ENCODE results near the gene TSPAN33. TPM values are rescaled to one million over a fixed set of nuclear protein-coding genes. Genes with fewer than 3 reads are reported as not detected.

TSPAN33 gene
- total RNA-seq, 2 experiments from 2014 or later: 14.6 to 44.8 TPM

- CTCF ChIA-PET (ENCODE audit: unreplicated experiment): interaction anchor here (0.6 to 1.2 kb wide), 10 partner anchors 9 to 50 kb away, joined by 3 to 10 read pairs (median 4); no protein-coding TSS in a partner anchor
- Histone ChIP-seq H3K27ac (ENCODE audit: low read depth, low read length, poor library complexity, severe bottlenecking) (no peak overlapping the region), H3K4me3 (ENCODE audit: low read depth, low read length, poor library complexity, severe bottlenecking) (no peak overlapping the region), H3K4me1 (ENCODE audit: insufficient read depth, low read length, poor library complexity, severe bottlenecking) (peaks cover 51% of the 10 kb centered on the region), H3K9me3 (ENCODE audit: low read length) (no peaks in the 10 kb centered on the region), H3K36me3 (ENCODE audit: insufficient read depth, low read length) (peaks cover 50% of the 10 kb centered on the region), H2AFZ (ENCODE audit: low read length) (no peak overlapping the region), H4K20me1 (ENCODE audit: insufficient read depth, low read length) (no peaks in the 10 kb centered on the region), H3K79me2 (ENCODE audit: insufficient read depth, low read depth, low read length) (no peaks in the 10 kb centered on the region), H3K4me2 (ENCODE audit: low read length) (no peak overlapping the region), H3K9me2 (ENCODE audit: insufficient read depth, low read length) (no peaks in the 10 kb centered on the region)
- no TSS peak for BruUV-seq (replicated peaks)
- TF ChIP-seq EZH2phosphoT487 (IDR thresholded peaks at IDR 0.05; ENCODE audit: borderline replicate concordance, low read depth, low read length) (no peak), CTCF (conservative IDR thresholded peaks at IDR 0.05; ENCODE audit: low read length) (peak; percentile 98)
- intact Hi-C loops (cut with micrococcal nuclease; ENCODE audit: unreplicated experiment): loop anchor here (1.0 to 2.0 kb wide), 2 partner anchors 46 to 69 kb away; no protein-coding TSS in a partner anchor
- peak; percentile 69 for DNase-seq (ENCODE audit: low spot score)
- POLR2A ChIA-PET: interaction anchor here (0.5 to 1.5 kb wide), 6 partner anchors 9 to 344 kb away, joined by 3 to 4 read pairs (median 3); no protein-coding TSS in a partner anchor
These were observed 19.5 kb downstream of the TSPAN33 start for GRCh38 chr7:129163875-129164544.

GRCh38 chr7:129166745-129167144, 22.2 kb downstream of the TSPAN33 start:
- H3K4me2 ChIP-seq (ENCODE audit: low read length): peak overlapping the region; percentile 21
- H3K9me3 ChIP-seq (ENCODE audit: low read length): no peaks in the 10 kb centered on the region
- POLR2A ChIA-PET: interaction anchor here (1.1 to 1.6 kb wide), 3 partner anchors 9 to 23 kb away, joined by 3 to 4 read pairs (median 4); partner anchors contain the start of gene TSPAN33
- H3K79me2 ChIP-seq (ENCODE audit: insufficient read depth, low read depth, low read length): no peaks in the 10 kb centered on the region
- no peak overlapping the region for H3K27ac ChIP-seq (ENCODE audit: low read depth, low read length, poor library complexity, severe bottlenecking)
- no TSS peak for BruUV-seq (replicated peaks)
- peak; percentile 41 for DNase-seq (ENCODE audit: low spot score)
- no peak overlapping the region for H3K4me3 ChIP-seq (ENCODE audit: low read depth, low read length, poor library complexity, severe bottlenecking)
- no peak overlapping the region for H2AFZ ChIP-seq (ENCODE audit: low read length)
- peaks cover 42% of the 10 kb centered on the region for H3K4me1 ChIP-seq (ENCODE audit: insufficient read depth, low read length, poor library complexity, severe bottlenecking)
- intact Hi-C loops (cut with micrococcal nuclease; ENCODE audit: unreplicated experiment): no loop called here
- no peaks in the 10 kb centered on the region for H4K20me1 ChIP-seq (ENCODE audit: insufficient read depth, low read length)
- TF ChIP-seq CTCF (conservative IDR thresholded peaks at IDR 0.05; ENCODE audit: low read length) (no peak), EZH2phosphoT487 (IDR thresholded peaks at IDR 0.05; ENCODE audit: borderline replicate concordance, low read depth, low read length) (no peak)
- CTCF ChIA-PET (ENCODE audit: unreplicated experiment): no interaction called here
- no peaks in the 10 kb centered on the region for H3K9me2 ChIP-seq (ENCODE audit: insufficient read depth, low read length)
- peaks cover 48% of the 10 kb centered on the region for H3K36me3 ChIP-seq (ENCODE audit: insufficient read depth, low read length)

- H3K36me3 ChIP-seq (ENCODE audit: insufficient read depth, low read length): peaks cover 41% of the 10 kb centered on the region
These were observed 23.3 kb downstream of the TSPAN33 start for GRCh38 chr7:129167817-129168216.

More at GRCh38 chr7:129167817-129168216, 23.3 kb downstream of the TSPAN33 start:
- Histone ChIP-seq H3K9me2 (ENCODE audit: insufficient read depth, low read length) (no peaks in the 10 kb centered on the region), H3K27ac (ENCODE audit: low read depth, low read length, poor library complexity, severe bottlenecking) (no peak overlapping the region), H3K4me1 (ENCODE audit: insufficient read depth, low read length, poor library complexity, severe bottlenecking) (peaks cover 31% of the 10 kb centered on the region), H4K20me1 (ENCODE audit: insufficient read depth, low read length) (no peaks in the 10 kb centered on the region), H3K4me3 (ENCODE audit: low read depth, low read length, poor library complexity, severe bottlenecking) (no peak overlapping the region), H3K79me2 (ENCODE audit: insufficient read depth, low read depth, low read length) (no peaks in the 10 kb centered on the region), H3K4me2 (ENCODE audit: low read length) (no peak overlapping the region), H3K9me3 (ENCODE audit: low read length) (no peaks in the 10 kb centered on the region), H2AFZ (ENCODE audit: low read length) (no peak overlapping the region)
- TF ChIP-seq EZH2phosphoT487 (IDR thresholded peaks at IDR 0.05; ENCODE audit: borderline replicate concordance, low read depth, low read length): no peak
- no peak for TF ChIP-seq CTCF (conservative IDR thresholded peaks at IDR 0.05; ENCODE audit: low read length)
- ChIA-PET POLR2A (interaction anchor here (0.6 to 1.6 kb wide), 2 partner anchors 10 to 57 kb away, joined by 3 to 4 read pairs; no protein-coding TSS in a partner anchor), CTCF (ENCODE audit: unreplicated experiment) (no interaction called here)
- no peak for DNase-seq (ENCODE audit: low spot score)
- intact Hi-C loops (cut with micrococcal nuclease; ENCODE audit: unreplicated experiment): loop anchor here (2.0 kb wide), 1 partner anchor 21 kb away; no protein-coding TSS in a partner anchor
- BruUV-seq (replicated peaks): no TSS peak

All from OCI-LY7 (cell line).